GM21825 (cell line): ENCODE measurements around the gene BEST1.
"Not testable (repeated sequence)": the region's sequence is repeated elsewhere in the genome, so short reads cannot be mapped to it uniquely, and the experiment has no call there.

Experiments
- ATAC-seq: cut with Tn5 transposase; IDR thresholded peaks from one replicate; pipeline ENCODE4 v1.9.1; 2021; ENCODE audit warnings: mild to moderate bottlenecking, moderate library complexity; ENCODE audit not compliant: unreplicated experiment

The BEST1 gene

DNA sequence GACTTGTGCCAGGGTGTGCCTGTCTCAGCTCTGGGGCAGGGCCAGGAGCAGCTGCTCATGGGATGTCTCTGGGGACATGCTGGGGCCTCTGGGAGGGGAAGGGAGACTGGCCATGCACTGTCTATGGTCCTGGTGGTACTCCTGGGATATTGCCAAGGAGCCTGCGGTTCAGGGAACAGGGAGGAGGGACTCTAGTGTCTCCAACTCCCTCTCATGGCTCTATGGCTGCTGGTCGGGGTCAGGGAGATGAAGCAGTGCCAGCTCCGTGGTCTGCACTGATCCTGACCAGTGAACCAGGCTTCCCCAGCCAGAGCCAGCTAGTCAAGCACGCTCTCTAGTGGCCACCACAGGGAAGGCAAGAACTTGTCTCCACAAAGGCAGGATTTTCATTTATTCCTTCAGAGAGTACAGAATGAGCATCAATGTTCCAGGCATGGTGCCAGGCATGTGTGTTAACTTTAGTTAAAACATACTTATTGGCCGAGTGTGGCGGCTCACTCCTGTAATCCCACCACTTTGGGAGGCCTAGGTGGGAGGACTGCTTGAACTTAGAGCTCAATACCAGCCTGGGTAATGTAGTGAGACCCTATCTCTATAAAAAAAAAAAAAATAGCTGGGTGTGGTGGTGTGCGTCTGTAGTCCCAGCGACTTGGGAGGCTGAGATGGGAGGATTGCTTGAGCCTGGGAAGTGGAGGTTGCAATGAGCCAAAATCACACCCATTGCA, 2.5 kb upstream of the BEST1 start:
- no peak for ATAC-seq

DNA sequence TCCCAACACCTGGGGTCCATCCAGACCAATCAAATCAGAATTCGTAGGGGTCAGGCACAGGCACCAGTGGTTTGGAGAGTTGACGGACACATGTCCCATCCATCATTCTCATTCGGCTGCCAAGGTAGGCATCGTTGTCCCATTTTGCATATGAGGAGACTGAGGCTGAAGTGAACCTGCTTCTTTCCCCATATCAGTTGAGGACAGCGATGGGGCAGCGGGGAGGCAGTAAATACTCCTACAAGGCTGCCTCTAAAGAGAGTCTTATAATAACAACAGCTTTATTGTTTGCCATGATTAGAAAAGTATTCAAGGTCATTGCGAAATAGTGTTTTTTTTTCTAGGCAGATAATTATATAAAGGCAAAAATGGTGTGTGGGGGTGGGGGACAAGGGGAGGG, 1.6 kb upstream of the BEST1 start:
- no peak for ATAC-seq

DNA sequence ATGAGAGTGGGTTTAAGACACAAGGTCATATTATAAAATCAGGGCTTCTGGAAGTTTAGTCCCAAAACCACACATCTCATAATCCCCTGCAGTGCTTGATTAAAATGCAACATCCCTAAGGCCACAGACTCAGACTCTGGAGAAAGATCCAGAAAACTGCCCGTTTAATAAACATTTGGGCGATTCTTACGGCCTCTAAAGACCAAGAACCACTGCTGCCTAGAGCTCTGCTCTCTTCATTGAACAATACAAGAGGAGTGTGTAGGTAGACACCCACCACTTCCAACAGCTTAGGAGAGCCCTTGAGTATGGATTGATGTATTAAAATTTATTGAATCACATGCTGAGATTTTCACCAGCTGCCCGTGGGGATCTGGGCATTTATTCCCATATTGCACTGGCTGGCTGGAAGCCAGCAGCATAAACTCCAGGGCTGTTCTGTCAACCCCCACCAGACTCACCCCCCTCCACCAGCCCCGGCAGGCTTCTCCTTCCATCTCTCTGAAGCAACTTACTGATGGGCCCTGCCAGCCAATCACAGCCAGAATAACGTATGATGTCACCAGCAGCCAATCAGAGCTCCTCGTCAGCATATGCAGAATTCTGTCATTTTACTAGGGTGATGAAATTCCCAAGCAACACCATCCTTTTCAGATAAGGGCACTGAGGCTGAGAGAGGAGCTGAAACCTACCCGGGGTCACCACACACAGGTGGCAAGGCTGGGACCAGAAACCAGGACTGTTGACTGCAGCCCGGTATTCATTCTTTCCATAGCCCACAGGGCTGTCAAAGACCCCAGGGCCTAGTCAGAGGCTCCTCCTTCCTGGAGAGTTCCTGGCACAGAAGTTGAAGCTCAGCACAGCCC, 749 bp upstream of the BEST1 start:
- ATAC-seq: no peak

GRCh38 chr11:61951484-61952135, 1.5 kb downstream of the BEST1 start:
- no peak for ATAC-seq

DNA sequence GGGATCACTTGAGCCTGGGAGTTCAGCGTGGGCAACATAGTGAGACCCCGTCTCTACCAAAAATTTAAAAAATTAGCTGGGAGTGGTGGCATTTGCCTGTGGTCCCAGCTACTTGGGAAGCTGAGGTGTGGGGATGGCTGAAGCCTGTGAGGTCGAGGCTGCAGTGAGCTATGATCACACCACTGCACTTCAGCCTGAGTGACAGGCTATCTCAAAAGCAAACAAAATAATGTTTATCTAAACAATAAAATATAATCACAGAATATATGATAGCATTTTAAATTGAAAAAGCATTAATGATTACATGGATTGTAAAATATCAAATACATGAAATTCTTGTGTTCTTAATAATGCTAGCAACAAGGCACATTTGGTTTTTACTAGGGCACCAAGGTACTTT, 2.7 kb downstream of the BEST1 start:
- ATAC-seq: no peak

- ATAC-seq: not testable (repeated sequence)
These were observed 3.5 kb downstream of the BEST1 start for GRCh38 chr11:61953632-61954031.

GRCh38 chr11:61954106-61954850, 4.1 kb downstream of the BEST1 start:
- ATAC-seq: no peak

DNA sequence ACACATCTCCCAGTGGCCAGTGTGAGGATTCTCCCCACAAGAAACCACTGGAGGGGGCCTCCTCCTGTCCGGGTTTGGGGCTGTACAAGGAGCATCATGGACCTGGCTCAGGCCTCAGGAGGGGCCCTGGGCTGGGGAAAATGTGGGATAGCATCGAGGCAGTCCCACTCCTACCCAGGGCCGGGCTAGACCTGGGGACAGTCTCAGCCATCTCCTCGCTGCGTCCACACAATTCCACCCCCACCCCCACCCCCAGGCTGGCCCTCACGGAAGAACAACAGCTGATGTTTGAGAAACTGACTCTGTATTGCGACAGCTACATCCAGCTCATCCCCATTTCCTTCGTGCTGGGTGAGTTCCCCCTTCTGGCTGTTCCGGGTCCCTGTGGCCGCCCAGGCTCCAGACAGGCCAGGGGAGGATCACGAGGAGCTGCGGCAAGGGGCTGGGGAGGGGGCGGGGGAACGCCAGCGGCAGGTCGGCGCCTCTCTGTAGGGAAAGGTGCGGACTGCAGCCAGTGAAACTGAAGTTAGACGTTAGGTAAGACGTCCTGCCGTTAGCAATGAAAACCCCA, 4.8 kb downstream of the BEST1 start:
- ATAC-seq: no peak

DNA sequence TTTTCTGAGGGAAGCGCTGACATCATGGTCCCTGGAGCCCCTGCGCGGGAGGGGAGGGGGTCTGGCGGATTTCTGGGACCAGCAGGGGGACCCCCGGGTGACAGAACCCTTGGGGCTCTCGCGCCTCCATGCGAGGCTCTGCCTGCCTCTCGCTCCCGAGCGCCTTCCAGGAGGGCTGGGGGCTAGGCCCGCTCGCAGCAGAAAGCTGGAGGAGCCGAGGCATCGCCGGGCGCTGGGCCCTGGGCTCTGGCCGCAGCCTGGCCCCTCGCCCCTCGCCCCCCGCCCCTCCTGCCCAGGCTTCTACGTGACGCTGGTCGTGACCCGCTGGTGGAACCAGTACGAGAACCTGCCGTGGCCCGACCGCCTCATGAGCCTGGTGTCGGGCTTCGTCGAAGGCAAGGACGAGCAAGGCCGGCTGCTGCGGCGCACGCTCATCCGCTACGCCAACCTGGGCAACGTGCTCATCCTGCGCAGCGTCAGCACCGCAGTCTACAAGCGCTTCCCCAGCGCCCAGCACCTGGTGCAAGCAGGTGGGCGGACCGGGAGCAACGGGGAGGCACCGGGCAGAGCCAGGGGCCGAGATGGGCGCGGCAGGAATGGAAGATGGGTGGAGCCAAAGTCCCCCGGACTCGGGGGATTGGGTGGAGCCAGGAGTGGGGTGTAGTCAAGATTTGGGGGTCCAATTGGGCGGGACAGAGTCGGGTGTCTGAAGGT, 5.4 kb downstream of the BEST1 start:
- no peak for ATAC-seq

GRCh38 chr11:61956191-61957020, 6.3 kb downstream of the BEST1 start:
- no peak for ATAC-seq

DNA sequence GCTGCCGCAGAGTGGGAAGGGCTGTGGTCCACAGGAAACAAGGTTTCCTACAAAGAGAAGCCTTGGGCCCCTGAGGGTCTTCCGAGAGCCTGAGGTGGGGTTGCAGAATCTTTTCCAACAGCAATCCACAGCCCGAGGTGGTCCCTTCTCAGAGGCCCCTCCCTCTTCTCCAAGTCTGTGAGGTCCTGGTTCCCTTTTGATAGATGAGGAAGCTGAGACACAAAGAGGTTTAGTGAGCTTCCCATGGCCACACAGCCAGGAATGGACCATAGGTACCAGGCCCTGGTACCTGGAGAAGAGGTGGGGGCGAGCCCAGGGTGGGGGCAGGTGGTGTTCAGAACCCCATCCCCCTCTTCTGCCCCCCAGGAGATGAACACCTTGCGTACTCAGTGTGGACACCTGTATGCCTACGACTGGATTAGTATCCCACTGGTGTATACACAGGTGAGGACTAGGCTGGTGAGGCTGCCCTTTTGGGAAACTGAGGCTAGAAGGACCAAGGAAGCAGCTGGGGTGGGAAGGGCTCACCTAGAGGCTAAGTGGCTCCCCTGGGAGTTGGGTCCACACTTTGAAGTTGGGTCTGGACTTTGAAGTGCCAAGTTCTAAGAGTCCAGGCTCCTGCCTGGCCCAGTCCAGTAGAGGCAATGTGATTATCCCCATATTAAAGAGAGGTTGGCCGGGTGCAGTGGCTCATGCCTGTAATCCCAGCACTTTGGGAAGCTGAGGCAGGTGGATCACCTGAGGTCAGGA, 7.0 kb downstream of the BEST1 start:
- no peak for ATAC-seq

DNA sequence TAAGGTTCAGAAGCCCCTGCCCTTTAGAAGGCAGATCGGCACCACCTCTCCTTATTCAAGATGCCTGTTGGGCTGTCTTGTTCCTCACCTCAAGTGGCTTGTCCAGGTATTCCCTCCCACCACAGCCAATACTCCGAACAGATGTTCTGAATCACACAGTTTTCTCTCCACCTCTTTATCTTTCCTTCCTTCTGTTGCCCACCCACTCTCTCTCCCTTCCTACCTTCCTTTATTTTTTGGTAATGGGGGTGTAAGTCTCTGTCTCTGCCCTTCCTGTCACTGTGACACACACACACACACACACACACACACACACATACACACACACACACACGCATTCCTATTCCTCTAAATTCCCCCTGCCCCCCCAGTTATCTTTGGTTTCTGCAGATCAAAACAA, 8.4 kb downstream of the BEST1 start:
- ATAC-seq: no peak

GRCh38 chr11:61959114-61959513, 9.0 kb downstream of the BEST1 start:
- no peak for ATAC-seq

GRCh38 chr11:61959678-61960077, 9.5 kb downstream of the BEST1 start:
- no peak for ATAC-seq

- no peak for ATAC-seq
These were observed 10.4 kb downstream of the BEST1 start for GRCh38 chr11:61960532-61960931.

DNA sequence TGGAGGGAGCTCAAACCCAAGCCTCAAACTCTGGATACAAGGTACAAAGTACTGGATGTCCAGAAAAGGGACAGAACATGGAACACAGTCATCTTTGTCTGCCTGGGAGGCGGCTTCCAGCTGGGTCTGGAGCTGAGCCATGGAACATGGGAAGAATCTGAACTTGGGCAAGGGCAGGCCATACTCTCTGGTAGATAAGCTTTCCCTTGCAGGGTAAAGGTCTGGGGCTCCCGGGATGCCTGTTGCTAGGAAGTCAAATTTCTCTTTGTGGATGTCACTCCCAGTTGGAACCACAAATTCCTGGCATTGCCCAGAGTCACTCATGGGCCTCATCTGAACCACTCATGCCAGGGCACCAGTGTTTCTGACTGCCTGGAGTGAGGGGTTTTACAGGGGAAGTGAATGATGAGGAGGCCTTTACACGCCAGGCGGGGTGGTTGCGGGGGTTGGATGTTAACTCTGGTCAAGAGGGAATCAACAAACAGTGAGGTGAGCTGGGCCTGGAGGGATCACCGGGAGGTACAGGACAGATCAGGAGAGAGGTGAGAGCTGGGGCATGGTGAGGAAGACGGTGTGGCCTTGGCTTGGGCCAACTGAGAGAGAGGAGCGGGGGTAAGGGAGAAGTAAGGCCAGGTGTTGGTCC, 11.5 kb downstream of the BEST1 start:
- ATAC-seq: no peak

DNA sequence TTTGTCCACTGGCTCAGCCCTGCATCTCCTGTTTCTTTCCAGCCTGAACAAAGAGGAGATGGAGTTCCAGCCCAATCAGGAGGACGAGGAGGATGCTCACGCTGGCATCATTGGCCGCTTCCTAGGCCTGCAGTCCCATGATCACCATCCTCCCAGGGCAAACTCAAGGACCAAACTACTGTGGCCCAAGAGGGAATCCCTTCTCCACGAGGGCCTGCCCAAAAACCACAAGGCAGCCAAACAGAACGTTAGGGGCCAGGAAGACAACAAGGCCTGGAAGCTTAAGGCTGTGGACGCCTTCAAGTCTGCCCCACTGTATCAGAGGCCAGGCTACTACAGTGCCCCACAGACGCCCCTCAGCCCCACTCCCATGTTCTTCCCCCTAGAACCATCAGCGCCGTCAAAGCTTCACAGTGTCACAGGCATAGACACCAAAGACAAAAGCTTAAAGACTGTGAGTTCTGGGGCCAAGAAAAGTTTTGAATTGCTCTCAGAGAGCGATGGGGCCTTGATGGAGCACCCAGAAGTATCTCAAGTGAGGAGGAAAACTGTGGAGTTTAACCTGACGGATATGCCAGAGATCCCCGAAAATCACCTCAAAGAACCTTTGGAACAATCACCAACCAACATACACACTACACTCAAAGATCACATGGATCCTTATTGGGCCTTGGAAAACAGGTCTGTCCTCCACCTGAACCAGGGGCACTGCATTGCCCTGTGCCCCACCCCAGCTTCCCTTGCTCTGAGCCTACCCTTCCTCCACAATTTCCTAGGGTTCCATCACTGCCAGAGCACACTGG, 12.3 kb downstream of the BEST1 start:
- no peak for ATAC-seq

DNA sequence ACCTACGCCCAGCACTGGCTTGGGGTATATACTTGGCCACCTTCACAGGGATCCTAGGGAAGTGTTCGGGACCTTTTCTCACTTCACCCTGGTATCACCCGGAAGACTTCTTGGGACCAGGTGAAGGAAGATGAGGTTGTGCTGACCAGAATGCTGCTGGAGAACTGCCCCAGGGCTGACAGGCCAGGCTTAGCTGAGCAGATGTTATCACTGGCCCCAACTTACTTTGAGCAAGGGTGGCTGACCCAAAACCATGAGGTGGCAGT, 12.8 kb downstream of the BEST1 start:
- ATAC-seq: peak; percentile 17
